SU-DHL-6 (cell line): ENCODE data around the gene USP6NL.

ENCODE experiments used
- H2AFZ ChIP-seq: fragments of 200-600 bp; sonication (generic); 2 replicates; pipeline ENCODE4 v1.6.1; 2014; ENCODE audit warnings: low read depth, mild to moderate bottlenecking, moderate library complexity, mixed read lengths, antibody characterized with exemption, low read length; ENCODE audit not compliant: severe bottlenecking
- H3F3A ChIP-seq: fragments of 200-600 bp; shearing (Covaris generic); 2 replicates; pipeline ENCODE4 v1.6.0; 2016; ENCODE audit warnings: antibody characterized with exemption, mild to moderate bottlenecking; ENCODE audit not compliant: insufficient read depth
- H3K27ac ChIP-seq: fragments of 200-600 bp; sonication (generic); 2 replicates; pipeline ENCODE4 v1.5.1; 2016; ENCODE audit warnings: low read depth, mild to moderate bottlenecking, low read length, moderate library complexity, mixed read lengths
- H3K27me3 ChIP-seq: fragments of 200-600 bp; sonication (generic), shearing (Covaris generic); 2 replicates; pipeline ENCODE4 v1.6.0; 2014; ENCODE audit warnings: mild to moderate bottlenecking, low read length
- H3K36me3 ChIP-seq: fragments of 200-600 bp; sonication (generic); 2 replicates; pipeline ENCODE4 v1.6.1; 2014; ENCODE audit warnings: mild to moderate bottlenecking, low read length, mixed read lengths
- H3K4me2 ChIP-seq: fragments of 300-600, 200-600 bp; shearing (Covaris generic), sonication (generic); 2 replicates; pipeline ENCODE4 v1.6.0; 2014; ENCODE audit warnings: low read length, low read depth, mild to moderate bottlenecking; ENCODE audit not compliant: poor library complexity, severe bottlenecking
- H3K4me3 ChIP-seq: fragments of 200-600 bp; sonication (generic); 2 replicates; pipeline ENCODE4 v1.5.1; 2014; ENCODE audit warnings: antibody characterized with exemption, low read length, mild to moderate bottlenecking, mixed read lengths; ENCODE audit not compliant: insufficient read depth, poor library complexity, severe bottlenecking
- H3K79me2 ChIP-seq: fragments of 200-600 bp; sonication (generic); 2 replicates; pipeline ENCODE4 v1.6.1; 2014; ENCODE audit warnings: mild to moderate bottlenecking, low read length, moderate library complexity; ENCODE audit not compliant: insufficient read depth
- H3K9ac ChIP-seq: fragments of 200-600 bp; sonication (generic); 2 replicates; pipeline ENCODE4 v1.7.0; 2014; ENCODE audit warnings: mild to moderate bottlenecking, low read length
- H3K9me2 ChIP-seq: fragments of 200-600 bp; sonication (generic); replicated peaks from 2 replicates; pipeline ENCODE4 v1.6.1; 2014; ENCODE audit warnings: low read length; ENCODE audit not compliant: insufficient read depth
- H3K9me3 ChIP-seq: fragments of 200-600 bp; sonication (generic); 2 replicates; pipeline ENCODE4 v1.6.1; 2014; ENCODE audit warnings: low read length, mixed read lengths; ENCODE audit not compliant: insufficient read depth
- H4K20me1 ChIP-seq: fragments of 200-600 bp; sonication (generic); 2 replicates; pipeline ENCODE4 v1.6.1; 2014; ENCODE audit warnings: low read depth, mild to moderate bottlenecking, antibody characterized with exemption, low read length, moderate library complexity, mixed read lengths
- EZH2phosphoT487 ChIP-seq: fragments of 200-600 bp; sonication (generic), shearing (Covaris generic); conservative IDR thresholded peaks from 2 replicates; pipeline ENCODE4 v1.6.1; 2018; ENCODE audit warnings: mild to moderate bottlenecking, antibody characterized with exemption, low read length, moderate library complexity, mixed read lengths
- TF ChIP-seq, protein P1 (sequence below): fragments of 200-600 bp; sonication (generic); IDR thresholded peaks from one replicate; pipeline ENCODE4 v1.5.1; 2017; ENCODE audit warnings: antibody characterized with exemption, mild to moderate bottlenecking, low read length, moderate library complexity; ENCODE audit not compliant: insufficient read depth, poor library complexity, severe bottlenecking

Gene USP6NL

DNA sequence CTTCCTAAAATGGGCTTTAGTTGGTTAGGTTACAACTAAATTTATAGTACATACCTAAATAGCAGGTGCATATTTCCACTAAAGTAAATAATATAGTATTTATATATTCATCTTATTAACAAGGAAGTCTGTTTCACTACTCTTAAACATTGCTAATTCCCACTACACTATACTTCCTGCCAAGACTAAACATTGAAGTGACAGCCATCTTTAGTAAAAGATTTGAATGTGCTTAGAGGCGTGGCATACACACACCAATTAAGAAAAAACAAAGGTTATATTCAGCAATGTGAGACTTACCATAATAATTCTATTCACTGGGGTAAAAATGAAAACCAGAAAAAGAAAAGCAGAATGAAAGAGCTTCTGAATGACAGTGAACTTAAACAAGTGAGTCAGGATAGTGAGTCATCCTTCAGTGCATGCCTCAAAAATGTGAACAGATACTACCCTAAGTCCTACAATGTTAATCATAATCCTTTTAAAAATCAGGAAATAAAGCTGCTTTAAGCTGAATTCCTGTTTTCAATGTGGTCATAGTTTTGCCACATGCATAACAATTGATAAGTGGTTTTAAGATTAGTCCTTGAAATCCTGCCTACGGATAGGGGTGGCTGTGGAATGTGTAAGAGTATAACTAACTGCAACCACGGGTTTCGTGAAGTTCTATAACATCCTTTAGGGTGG is 59.4 kb downstream of the USP6NL start:
- H3K79me2 ChIP-seq: peaks cover 96% of the 10 kb centered on the region
- H4K20me1 ChIP-seq: peaks cover 17% of the 10 kb centered on the region; the same call in 1 of the 2 replicates
- no peaks in the 10 kb centered on the region for H3K9me3 ChIP-seq
- H3F3A ChIP-seq: peaks cover 61% of the 10 kb centered on the region
- no peaks in the 10 kb centered on the region for H3K9me2 ChIP-seq
- no peaks in the 10 kb centered on the region for H3K36me3 ChIP-seq
- no peak overlapping the region for H3K4me3 ChIP-seq
- H3K27ac ChIP-seq: peak overlapping the region; percentile 96
- H3K27me3 ChIP-seq: no peaks in the 10 kb centered on the region
- no peak overlapping the region for H3K9ac ChIP-seq
- TF ChIP-seq EZH2phosphoT487: no peak
- TF ChIP-seq, protein P1, sequence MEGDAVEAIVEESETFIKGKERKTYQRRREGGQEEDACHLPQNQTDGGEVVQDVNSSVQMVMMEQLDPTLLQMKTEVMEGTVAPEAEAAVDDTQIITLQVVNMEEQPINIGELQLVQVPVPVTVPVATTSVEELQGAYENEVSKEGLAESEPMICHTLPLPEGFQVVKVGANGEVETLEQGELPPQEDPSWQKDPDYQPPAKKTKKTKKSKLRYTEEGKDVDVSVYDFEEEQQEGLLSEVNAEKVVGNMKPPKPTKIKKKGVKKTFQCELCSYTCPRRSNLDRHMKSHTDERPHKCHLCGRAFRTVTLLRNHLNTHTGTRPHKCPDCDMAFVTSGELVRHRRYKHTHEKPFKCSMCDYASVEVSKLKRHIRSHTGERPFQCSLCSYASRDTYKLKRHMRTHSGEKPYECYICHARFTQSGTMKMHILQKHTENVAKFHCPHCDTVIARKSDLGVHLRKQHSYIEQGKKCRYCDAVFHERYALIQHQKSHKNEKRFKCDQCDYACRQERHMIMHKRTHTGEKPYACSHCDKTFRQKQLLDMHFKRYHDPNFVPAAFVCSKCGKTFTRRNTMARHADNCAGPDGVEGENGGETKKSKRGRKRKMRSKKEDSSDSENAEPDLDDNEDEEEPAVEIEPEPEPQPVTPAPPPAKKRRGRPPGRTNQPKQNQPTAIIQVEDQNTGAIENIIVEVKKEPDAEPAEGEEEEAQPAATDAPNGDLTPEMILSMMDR: no peak
- no peak overlapping the region for H2AFZ ChIP-seq
- H3K4me2 ChIP-seq: peak overlapping the region; percentile 96

DNA sequence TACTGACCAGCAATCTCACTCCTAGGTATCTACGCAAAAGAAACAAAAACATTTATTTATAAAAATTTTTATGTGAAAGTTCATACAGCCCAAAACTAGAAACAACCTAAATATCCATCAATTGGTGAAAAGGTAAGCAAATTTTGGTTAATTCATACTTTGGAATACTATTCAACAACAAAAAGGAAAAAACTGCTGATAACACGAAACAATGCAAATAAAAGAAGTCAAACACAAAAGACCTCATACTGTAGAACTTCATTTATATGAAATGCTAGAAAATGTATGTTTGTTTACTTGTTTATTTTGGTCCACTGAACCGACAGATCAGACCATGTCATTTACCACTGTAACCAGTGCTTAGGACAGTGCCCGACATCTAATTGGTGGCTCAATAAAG is 60.3 kb downstream of the USP6NL start:
- Histone ChIP-seq H3K27me3 (no peaks in the 10 kb centered on the region), H3K36me3 (no peaks in the 10 kb centered on the region), H3K9me2 (no peaks in the 10 kb centered on the region), H3K79me2 (peaks cover 96% of the 10 kb centered on the region), H2AFZ (no peak overlapping the region), H3K9ac (no peak overlapping the region), H3K27ac (no peak overlapping the region), H3F3A (peaks cover 60% of the 10 kb centered on the region), H3K4me3 (no peak overlapping the region), H3K4me2 (peak overlapping the region; percentile 96), H3K9me3 (no peaks in the 10 kb centered on the region), H4K20me1 (peaks cover 22% of the 10 kb centered on the region; the same call in 1 of the 2 replicates)
- TF ChIP-seq, protein P1: no peak
- TF ChIP-seq EZH2phosphoT487: no peak

DNA sequence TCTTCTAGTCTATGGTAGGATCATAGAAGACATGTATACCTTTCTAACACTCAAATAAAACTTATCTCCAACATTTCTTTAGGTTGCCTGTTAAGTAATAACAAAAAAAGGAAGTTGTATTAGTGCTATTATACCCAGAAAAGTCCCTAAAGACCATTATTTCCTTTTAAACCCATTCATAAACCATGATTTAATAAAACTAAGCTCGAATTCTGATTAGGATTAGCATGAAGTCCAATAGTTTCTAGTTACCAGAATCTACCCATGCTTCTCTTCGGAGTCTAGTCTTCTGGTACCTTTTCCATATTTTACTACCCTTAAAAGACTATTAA is 62.7 kb downstream of the USP6NL start:
- Histone ChIP-seq H3K27me3 (no peaks in the 10 kb centered on the region), H3K79me2 (peaks cover 100% of the 10 kb centered on the region), H3K9ac (no peak overlapping the region), H4K20me1 (peaks cover 29% of the 10 kb centered on the region), H3K36me3 (no peaks in the 10 kb centered on the region), H2AFZ (no peak overlapping the region), H3K9me2 (no peaks in the 10 kb centered on the region), H3K27ac (peak overlapping the region; percentile 32; the same call in 1 of the 2 replicates), H3F3A (peaks cover 54% of the 10 kb centered on the region), H3K9me3 (no peaks in the 10 kb centered on the region), H3K4me3 (no peak overlapping the region), H3K4me2 (no peak overlapping the region)
- TF ChIP-seq, protein P1: no peak
